CD1c-positive myeloid dendritic cell (primary cell): ENCODE data around the gene DDR2.
"Not testable (repeated sequence)": the region's sequence is repeated elsewhere in the genome, so short reads cannot be mapped to it uniquely, and the experiment has no call there.

Experiments
- DNase-seq: peaks from one replicate; pipeline ENCODE4 v3.0.0-alpha.2; 2016; ENCODE audit errors: extremely low spot score

The DDR2 gene

GRCh38 chr1:162722036-162722435, 89.8 kb downstream of the DDR2 start:
- no peak for DNase-seq

- DNase-seq: no peak
Measured at GRCh38 chr1:162724583-162725120, 92.4 kb downstream of the DDR2 start.

GRCh38 chr1:162725301-162725837, 93.1 kb downstream of the DDR2 start:
- DNase-seq: no peak

- no peak for DNase-seq
Measured at GRCh38 chr1:162726555-162726954, 94.3 kb downstream of the DDR2 start.

- DNase-seq: not testable (repeated sequence)
Measured at GRCh38 chr1:162727493-162727892, 95.2 kb downstream of the DDR2 start.

GRCh38 chr1:162728573-162728972, 96.3 kb downstream of the DDR2 start:
- no peak for DNase-seq

- DNase-seq: not testable (repeated sequence)
Measured at GRCh38 chr1:162729195-162729774, 97.0 kb downstream of the DDR2 start.

- no peak for DNase-seq
Measured at GRCh38 chr1:162732094-162732493, 99.8 kb downstream of the DDR2 start.

- DNase-seq: no peak
Measured at GRCh38 chr1:162732566-162733335, 100.5 kb downstream of the DDR2 start.

- no peak for DNase-seq
Measured at GRCh38 chr1:162733336-162733590, 101.0 kb downstream of the DDR2 start.

- DNase-seq: no peak
Measured at GRCh38 chr1:162734047-162734446, 101.8 kb downstream of the DDR2 start.

GRCh38 chr1:162736184-162736583, 103.9 kb downstream of the DDR2 start:
- DNase-seq: no peak

GRCh38 chr1:162736633-162737067, 104.4 kb downstream of the DDR2 start:
- DNase-seq: no peak

GRCh38 chr1:162740755-162741154, 108.5 kb downstream of the DDR2 start:
- DNase-seq: no peak

GRCh38 chr1:162741574-162741973, 109.3 kb downstream of the DDR2 start:
- no peak for DNase-seq

GRCh38 chr1:162746264-162746942, 114.1 kb downstream of the DDR2 start:
- not testable (repeated sequence) for DNase-seq

GRCh38 chr1:162753001-162753658, 120.9 kb downstream of the DDR2 start:
- DNase-seq: no peak

- DNase-seq: no peak
Measured at GRCh38 chr1:162753998-162754585, 121.8 kb downstream of the DDR2 start.

- no peak for DNase-seq
Measured at GRCh38 chr1:162755306-162755705, 123.0 kb downstream of the DDR2 start.

GRCh38 chr1:162756523-162756922, 124.3 kb downstream of the DDR2 start:
- DNase-seq: no peak

- DNase-seq: no peak
Measured at GRCh38 chr1:162757476-162757875, 125.2 kb downstream of the DDR2 start.

GRCh38 chr1:162765788-162766187, 133.5 kb downstream of the DDR2 start:
- no peak for DNase-seq
